Activated naive CD8-positive, alpha-beta T cell treated with anti-CD3 and anti-CD28 coated beads, Interleukin-2, amount 10 ng/mL, durations not matched to agents 7 days and 5 days (primary cell): ENCODE results near the gene RUVBL2. TPM values are rescaled to one million over a fixed set of nuclear protein-coding genes. Genes with fewer than 3 reads are reported as not detected.

Source experiments
- ATAC-seq: fragments of 150-1000 bp; cut with Tn5 transposase; one replicate; pipeline ENCODE4 v1.10.0; 2021; ENCODE audit warnings: low read depth, moderate library complexity
- POLR2A ChIA-PET: fragments of 350-600 bp; sonication (Branson Sonifier 250); formaldehyde crosslinking; loops from one replicate; lab custom pipeline; 2021; ENCODE audit warnings: antibody characterized with exemption; lab: Charles Lee
- DNase-seq: peaks from one replicate; pipeline ENCODE4 v3.0.0; 2021
- H3K27ac Mint-ChIP-seq: one replicate; pipeline ENCODE4 v1.8.0; 2022; ENCODE audit warnings: mild to moderate bottlenecking, mixed read lengths
- H3K27me3 Mint-ChIP-seq: one replicate; pipeline ENCODE4 v1.8.0; 2022; ENCODE audit warnings: mild to moderate bottlenecking, moderate library complexity, mixed read lengths
- H3K36me3 Mint-ChIP-seq: one replicate; pipeline ENCODE4 v1.8.0; 2021; ENCODE audit warnings: mild to moderate bottlenecking, mixed read lengths
- H3K4me1 Mint-ChIP-seq: one replicate; pipeline ENCODE4 v1.8.0; 2021; ENCODE audit warnings: mixed read lengths
- H3K4me3 Mint-ChIP-seq: one replicate; pipeline ENCODE4 v1.8.0; 2022; ENCODE audit warnings: mild to moderate bottlenecking, moderate library complexity, mixed read lengths
- H3K9me3 Mint-ChIP-seq: one replicate; pipeline ENCODE4 v1.8.0; 2021; ENCODE audit warnings: mixed read lengths
- total RNA-seq, 2 experiments: library from RNA; stranded (reverse); gene quantifications; one replicate each; pipeline ENCODE4 v1.2.3, GENCODE V29; 2021

Gene RUVBL2
- total RNA-seq, 2 experiments from 2014 or later, result 71.3 to 76.1 TPM

DNA sequence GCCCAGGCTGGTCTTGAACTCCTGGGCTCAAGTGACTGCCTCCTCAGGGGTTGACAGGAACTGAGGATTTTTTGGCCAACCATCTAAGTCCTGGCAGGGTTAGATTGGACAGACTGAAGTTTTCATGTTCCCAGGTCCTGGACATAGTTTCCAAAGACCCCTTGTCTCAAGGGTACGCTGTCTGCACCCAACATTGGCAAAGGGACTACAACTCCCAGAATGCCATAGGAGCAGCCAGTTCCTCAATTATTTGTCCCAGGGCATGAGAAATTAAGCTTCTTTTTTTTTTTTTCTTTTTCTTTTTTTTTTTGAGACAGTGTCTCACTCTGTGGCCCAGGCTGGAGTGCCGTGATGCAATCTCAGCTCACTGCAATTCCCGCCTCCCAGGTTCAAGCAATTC lies 7.5 kb upstream of the RUVBL2 start:
- POLR2A ChIA-PET, result no interaction called here
- Mint-ChIP-seq H3K27ac (no peak overlapping the region), H3K36me3 (peaks cover 24% of the 10 kb centered on the region), H3K9me3 (no peaks in the 10 kb centered on the region), H3K4me3 (no peak overlapping the region), H3K27me3 (no peaks in the 10 kb centered on the region), H3K4me1 (peaks cover 9% of the 10 kb centered on the region)
- ATAC-seq (no peak), DNase-seq (no peak)

DNA sequence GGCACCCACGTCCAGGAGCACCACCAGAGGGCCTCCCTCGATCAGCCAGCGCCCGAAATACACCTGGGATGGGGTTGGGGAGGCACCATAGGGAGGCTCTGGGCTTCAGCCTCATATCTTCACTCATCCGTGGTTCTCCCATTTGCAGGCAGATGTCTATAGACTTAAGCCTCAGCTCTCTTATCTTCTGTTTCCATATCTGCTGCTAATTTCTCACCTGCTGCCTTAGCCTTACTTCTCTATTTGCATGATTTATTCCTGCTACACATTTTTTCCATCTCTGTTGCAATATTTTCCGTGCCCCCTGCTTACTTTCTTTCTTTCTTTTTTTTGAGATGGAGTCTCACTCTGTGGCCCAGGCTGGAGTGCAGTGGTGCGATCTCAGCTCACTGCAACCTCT lies 6.4 kb upstream of the RUVBL2 start:
- H3K4me3 Mint-ChIP-seq, result no peak overlapping the region
- ATAC-seq, result no peak
- H3K36me3 Mint-ChIP-seq, result peaks cover 22% of the 10 kb centered on the region
- DNase-seq, result no peak
- H3K4me1 Mint-ChIP-seq, result peaks cover 13% of the 10 kb centered on the region
- H3K27ac Mint-ChIP-seq, result peak overlapping the region; percentile 44
- POLR2A ChIA-PET, result no interaction called here
- no peaks in the 10 kb centered on the region for H3K27me3 Mint-ChIP-seq
- H3K9me3 Mint-ChIP-seq, result no peaks in the 10 kb centered on the region

DNA sequence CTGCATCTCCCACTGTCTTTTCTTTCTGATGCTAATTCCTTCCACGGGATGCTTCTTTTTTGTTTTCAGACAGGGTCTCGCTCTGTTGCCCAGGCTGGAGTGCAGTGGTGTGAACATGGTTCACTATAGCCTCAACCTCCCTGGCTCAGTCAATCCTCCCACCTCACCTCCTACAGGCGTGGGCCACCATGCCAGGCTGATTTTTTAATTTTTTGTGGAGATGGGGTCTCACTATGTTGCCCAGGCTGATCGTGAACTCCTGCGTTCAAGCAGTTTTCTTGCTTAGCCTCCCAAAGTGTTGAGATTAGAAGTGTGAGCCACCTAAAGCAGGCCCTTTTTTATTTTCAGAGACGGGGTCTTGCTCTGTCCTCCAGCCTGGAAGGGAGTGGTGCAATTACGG lies 5.4 kb upstream of the RUVBL2 start:
- ATAC-seq, result no peak
- POLR2A ChIA-PET, result no interaction called here

DNA sequence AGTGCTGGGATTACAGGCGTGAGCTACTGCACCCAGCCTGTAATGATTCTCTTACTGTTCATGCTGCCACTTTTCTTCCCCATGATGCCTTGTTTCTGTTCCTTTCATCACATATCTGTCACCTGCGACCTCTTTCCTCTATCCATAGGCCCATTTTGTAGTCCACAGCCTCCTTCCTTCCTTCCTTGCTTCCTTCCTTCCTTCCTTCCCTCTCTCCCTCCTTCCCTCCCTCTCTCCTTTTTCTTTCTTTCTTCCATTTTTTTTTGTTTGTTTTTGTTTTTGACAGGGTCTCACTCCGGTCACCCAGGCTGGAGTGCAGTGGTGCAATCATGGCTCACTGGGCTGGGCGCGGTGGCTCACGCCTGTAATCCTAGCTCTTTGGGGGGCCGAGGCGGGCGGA lies 4.8 kb upstream of the RUVBL2 start:
- POLR2A ChIA-PET, result no interaction called here
- H3K4me1 Mint-ChIP-seq, result peaks cover 16% of the 10 kb centered on the region

More for the DNA sequence above, 5.4 kb upstream of the RUVBL2 start:
- peaks cover 20% of the 10 kb centered on the region for H3K36me3 Mint-ChIP-seq
- H3K27ac Mint-ChIP-seq, result no peak overlapping the region
- H3K4me3 Mint-ChIP-seq, result no peak overlapping the region
- no peaks in the 10 kb centered on the region for H3K27me3 Mint-ChIP-seq
- no peaks in the 10 kb centered on the region for H3K9me3 Mint-ChIP-seq
- H3K4me1 Mint-ChIP-seq, result peaks cover 14% of the 10 kb centered on the region
- DNase-seq, result no peak

DNA sequence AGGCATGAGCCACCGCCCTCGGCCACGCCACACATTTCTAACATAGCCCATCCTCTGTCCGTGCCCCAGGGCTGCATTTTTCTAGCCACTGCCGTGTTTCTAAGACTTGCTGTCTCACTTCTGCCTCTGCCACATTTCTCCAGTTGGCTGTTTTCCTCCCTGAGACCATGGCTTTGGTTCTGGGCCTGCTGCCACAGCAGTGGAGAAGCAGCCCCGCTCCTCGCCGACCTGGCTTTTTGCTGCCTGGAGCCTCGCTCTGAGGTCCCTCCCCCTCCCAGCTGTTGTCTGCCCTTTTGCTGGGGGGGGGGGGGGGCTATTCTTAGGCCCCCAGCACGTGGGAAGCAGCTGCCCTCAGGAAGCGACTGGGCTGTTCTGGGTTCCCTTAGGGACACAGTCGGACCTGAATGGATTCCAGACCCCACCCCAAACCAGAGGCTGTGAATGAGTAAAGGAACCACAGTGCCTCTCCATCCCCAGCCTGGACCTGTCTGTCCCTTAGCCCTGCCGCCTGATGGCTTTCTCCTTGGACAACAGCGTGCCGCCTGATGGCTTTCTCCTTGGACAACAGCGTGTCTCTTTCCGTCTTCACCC lies 3.9 kb upstream of the RUVBL2 start:
- ATAC-seq, result no peak
- no peak for DNase-seq
- POLR2A ChIA-PET, result no interaction called here
- Mint-ChIP-seq H3K27ac (peak overlapping the region; percentile 17), H3K9me3 (no peaks in the 10 kb centered on the region), H3K36me3 (peaks cover 20% of the 10 kb centered on the region), H3K4me3 (no peak overlapping the region), H3K4me1 (peaks cover 20% of the 10 kb centered on the region), H3K27me3 (no peaks in the 10 kb centered on the region)

More for the DNA sequence above, 4.8 kb upstream of the RUVBL2 start:
- H3K9me3 Mint-ChIP-seq, result no peaks in the 10 kb centered on the region
- H3K4me3 Mint-ChIP-seq, result no peak overlapping the region
- H3K27me3 Mint-ChIP-seq, result no peaks in the 10 kb centered on the region
- H3K27ac Mint-ChIP-seq, result no peak overlapping the region
- DNase-seq (no peak), ATAC-seq (no peak)
- H3K36me3 Mint-ChIP-seq, result peaks cover 20% of the 10 kb centered on the region

DNA sequence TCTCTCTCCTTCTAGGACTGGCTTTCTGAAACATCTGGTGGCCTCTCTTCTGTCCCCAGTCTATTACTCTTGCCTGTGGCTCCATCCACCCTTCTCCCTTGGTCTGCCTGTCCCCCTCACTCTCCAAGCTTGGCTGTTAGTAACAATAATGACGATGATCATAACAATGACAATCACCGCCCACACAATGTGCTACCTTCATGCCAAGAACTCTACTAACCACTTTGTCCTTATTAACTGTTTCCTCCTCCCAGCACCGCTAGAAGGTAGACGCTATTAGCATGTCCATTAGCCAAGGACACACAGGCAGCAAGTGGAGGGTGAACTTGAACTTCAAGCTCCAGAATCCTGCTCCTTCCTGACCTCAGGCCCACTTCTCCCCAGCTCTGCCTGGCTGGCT lies 3.3 kb upstream of the RUVBL2 start:
- ATAC-seq (no peak), DNase-seq (no peak)
- Mint-ChIP-seq H3K27me3 (no peaks in the 10 kb centered on the region), H3K27ac (peak overlapping the region; percentile 17), H3K4me1 (peaks cover 26% of the 10 kb centered on the region), H3K36me3 (peaks cover 19% of the 10 kb centered on the region), H3K9me3 (no peaks in the 10 kb centered on the region), H3K4me3 (no peak overlapping the region)
- POLR2A ChIA-PET, result no interaction called here

DNA sequence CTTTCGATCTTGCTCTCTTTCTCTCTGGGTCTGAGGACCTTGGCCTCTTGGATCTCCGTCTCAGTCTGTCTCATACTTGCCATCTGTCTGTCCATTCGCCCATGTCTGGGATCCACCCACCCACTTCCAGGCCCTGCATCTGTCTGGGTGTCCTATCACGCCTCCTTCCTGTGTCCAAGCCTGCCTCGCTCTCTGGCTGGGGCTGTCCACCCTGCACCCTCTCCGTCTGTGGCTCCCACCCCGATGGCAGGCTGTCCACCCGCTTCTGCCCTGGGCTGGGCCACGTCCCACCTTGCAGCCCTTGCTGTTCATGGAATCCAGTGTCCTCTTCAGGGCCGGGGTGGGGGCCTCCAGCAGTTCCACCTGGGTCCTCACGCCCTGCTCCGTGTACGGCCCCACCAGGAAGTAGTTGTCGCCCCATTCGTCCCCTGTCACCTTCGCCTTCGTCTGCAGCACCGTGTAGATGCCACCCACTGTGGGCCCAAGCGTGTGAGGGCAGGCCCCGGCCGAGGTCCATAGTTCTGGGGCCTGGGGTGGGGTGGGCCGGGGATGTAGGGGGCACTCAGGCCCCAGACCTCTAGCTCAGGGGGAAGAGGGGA lies 2.6 kb upstream of the RUVBL2 start:
- H3K27ac Mint-ChIP-seq, result no peak overlapping the region
- DNase-seq (no peak), ATAC-seq (no peak)
- no peak overlapping the region for H3K4me3 Mint-ChIP-seq
- POLR2A ChIA-PET, result no interaction called here
- H3K36me3 Mint-ChIP-seq, result peaks cover 18% of the 10 kb centered on the region
- no peaks in the 10 kb centered on the region for H3K9me3 Mint-ChIP-seq
- no peaks in the 10 kb centered on the region for H3K27me3 Mint-ChIP-seq
- peaks cover 27% of the 10 kb centered on the region for H3K4me1 Mint-ChIP-seq

DNA sequence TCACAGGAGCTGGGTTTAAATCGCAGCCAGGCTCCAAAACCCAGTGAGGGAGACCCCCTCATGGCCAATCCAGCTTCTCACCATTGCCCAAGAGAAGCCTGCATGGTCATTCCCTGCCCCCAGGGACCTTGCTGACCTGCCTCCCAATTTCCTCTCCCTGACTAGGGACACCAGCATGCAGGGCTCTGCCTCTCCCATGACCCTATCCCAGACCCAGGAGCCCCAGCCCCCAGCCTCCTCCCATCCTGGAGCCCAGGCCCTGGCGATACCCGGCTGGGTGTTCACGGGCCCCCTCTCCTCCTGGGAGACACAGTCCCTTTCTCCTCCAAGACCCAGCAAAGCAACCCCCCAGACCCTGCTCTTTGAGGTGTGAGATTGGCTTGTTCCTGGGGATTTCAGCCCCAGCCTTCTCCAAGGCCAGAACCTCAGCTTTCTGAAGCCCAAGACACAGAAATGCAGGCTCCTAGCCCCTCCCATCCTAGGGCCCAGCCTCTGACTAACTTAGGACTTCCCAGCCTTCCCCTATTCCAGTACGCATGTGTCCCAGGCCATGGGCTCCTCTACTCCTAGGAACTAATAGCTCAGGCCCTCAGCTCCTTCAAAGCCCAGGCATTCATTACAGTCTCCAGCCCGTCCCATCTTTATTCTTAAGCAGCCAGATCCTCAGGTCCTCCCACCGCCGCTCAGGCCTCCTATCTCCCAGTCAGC lies 1.7 kb upstream of the RUVBL2 start:
- Mint-ChIP-seq H3K9me3 (no peaks in the 10 kb centered on the region), H3K27me3 (no peaks in the 10 kb centered on the region), H3K36me3 (peaks cover 18% of the 10 kb centered on the region), H3K4me3 (peak overlapping the region; percentile 92), H3K27ac (peak overlapping the region; percentile 98), H3K4me1 (peaks cover 28% of the 10 kb centered on the region)
- DNase-seq (no peak), ATAC-seq (no peak)
- POLR2A ChIA-PET, result interaction anchor here (0.6 to 2.8 kb wide), 5 partner anchors 8 to 32 kb away, joined by 3 to 21 read pairs (median 14); partner anchors contain the start of gene FTL

DNA sequence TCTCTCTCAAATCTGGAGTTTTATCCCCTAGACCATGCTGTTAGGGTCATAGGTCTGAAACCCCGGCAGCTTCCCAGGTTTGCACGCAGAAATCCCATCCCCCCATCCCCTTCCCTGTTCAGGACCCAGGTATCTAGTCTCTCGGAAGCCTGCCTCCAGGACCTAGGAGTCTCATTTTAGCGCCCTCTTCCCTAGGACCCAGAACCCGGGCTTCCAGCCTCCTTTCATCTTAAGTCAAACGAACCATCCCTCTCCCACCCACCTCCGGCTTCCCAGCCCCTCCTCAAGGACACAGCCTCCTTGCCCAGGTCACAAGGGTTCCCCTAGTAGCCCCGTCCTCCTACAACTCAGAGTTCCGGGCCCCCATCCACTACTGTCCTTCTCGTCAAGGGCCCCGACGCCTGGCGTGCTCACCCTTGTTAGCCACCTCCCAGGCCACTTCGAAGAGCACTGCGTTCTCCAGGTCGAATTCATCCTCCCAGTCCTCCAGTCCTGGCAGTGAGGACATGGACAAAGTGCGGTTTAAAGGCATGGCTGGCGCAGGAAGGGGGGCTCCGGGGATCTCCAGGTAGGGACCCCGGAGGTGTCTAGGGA lies 1.0 kb upstream of the RUVBL2 start:
- DNase-seq (no peak), ATAC-seq (no peak)
- Mint-ChIP-seq H3K4me3 (peak overlapping the region; percentile 92), H3K4me1 (peaks cover 28% of the 10 kb centered on the region), H3K36me3 (peaks cover 15% of the 10 kb centered on the region), H3K9me3 (no peaks in the 10 kb centered on the region), H3K27me3 (no peaks in the 10 kb centered on the region), H3K27ac (peak overlapping the region; percentile 98)
- POLR2A ChIA-PET, result interaction anchor here (0.6 to 2.8 kb wide), 18 partner anchors 8 to 648 kb away, joined by 3 to 21 read pairs (median 6); partner anchors contain the start of genes CD37, FTL, NUCB1 and PPP1R15A

DNA sequence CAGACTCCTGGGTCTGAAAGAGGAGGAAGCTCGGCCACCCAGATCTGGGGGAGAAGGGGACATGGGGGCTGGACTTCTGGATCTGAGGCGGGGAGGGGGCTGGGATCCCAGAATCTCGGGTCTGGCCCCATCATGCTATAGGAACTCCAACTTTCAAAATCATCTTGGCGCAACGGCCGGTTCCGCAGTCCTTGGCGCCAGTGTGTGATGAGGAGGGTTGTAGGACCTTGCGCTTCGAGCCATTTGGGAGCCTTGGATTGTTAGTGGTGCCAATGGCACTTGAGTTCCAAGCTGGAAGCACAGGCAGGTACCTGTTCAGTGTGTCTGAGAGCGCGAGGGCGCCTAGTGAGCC lies 324 bp downstream of the RUVBL2 start:
- Mint-ChIP-seq H3K4me1 (peaks cover 26% of the 10 kb centered on the region), H3K27me3 (no peaks in the 10 kb centered on the region), H3K9me3 (no peaks in the 10 kb centered on the region), H3K4me3 (peak overlapping the region; percentile 92), H3K36me3 (peaks cover 7% of the 10 kb centered on the region), H3K27ac (peak overlapping the region; percentile 98)
- DNase-seq (no peak), ATAC-seq (no peak)
- POLR2A ChIA-PET, result interaction anchor here (0.6 to 2.8 kb wide), 19 partner anchors 10 to 375 kb away, joined by 3 to 21 read pairs (median 6); partner anchors contain the start of genes BAX, BCAT2, CD37 and FTL

DNA sequence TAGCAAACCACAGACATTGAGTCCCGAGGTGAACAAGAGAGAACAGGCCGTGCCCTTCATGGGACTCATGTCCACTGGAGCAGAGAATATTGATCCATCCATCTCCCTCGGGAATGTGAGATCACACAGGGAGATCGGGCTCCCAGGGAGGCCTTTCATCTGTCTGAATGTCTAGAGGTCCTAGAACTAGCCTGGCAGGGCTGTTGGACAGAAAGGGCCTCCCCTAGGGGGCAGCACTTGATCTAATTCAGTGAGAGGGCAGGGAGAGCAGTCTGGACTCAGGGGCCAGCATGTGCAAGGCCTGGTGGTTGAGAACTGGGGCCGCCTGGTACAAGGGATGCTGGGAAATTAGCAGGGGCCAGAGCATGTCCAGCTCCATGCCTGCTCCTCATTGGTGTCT lies 4.3 kb downstream of the RUVBL2 start:
- Mint-ChIP-seq H3K27ac (no peak overlapping the region), H3K4me1 (peaks cover 24% of the 10 kb centered on the region), H3K36me3 (peaks cover 2% of the 10 kb centered on the region), H3K4me3 (no peak overlapping the region), H3K27me3 (no peaks in the 10 kb centered on the region), H3K9me3 (no peaks in the 10 kb centered on the region)
- DNase-seq (peak; percentile 64), ATAC-seq (no peak)
- POLR2A ChIA-PET, result interaction anchor here (0.9 kb wide), 1 partner anchor 97 kb away, joined by 3 read pairs; no protein-coding TSS in a partner anchor

DNA sequence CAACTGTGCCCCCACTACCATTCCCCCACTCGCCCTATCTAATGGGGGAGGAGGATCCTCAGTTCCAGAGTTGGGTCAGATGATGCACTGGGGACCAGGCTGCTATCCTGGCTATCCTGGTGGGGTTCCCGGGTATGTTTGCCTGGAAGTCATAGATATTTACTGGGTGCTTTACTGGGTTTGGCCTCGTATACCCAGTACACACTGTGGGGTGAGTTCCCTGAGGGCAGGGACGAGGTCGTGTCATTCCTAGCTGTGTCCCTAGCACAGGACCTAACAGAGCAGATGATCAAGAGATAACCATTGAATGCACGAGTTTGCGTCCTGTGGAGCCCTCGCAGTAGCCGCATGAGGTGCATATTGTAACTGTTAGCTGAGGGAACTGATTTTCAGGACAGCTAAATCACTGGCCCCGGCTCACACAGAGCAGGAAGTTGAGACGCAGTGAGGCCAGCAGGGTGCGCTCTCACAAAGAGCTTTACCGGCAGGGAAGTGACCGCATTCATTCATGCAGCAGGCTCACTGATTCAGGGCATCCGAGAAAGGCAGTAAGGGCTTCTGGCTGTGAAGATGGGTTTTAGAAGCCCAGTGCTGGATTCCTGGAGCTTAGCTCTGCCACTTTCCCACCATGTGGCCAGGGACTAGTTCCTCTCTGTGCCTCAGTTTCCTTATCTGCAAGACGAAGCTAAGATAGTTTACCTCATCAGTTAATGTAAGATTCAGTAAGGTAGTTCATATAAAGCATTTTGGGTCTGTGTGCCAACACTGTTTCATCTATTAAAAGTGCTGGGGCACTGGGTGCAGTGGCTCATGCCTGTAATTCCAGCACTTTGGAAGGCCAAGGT lies 6.0 kb downstream of the RUVBL2 start:
- Mint-ChIP-seq H3K4me1 (peaks cover 19% of the 10 kb centered on the region), H3K9me3 (no peaks in the 10 kb centered on the region), H3K4me3 (no peak overlapping the region), H3K27ac (no peak overlapping the region), H3K36me3 (no peaks in the 10 kb centered on the region), H3K27me3 (no peaks in the 10 kb centered on the region)
- ATAC-seq (peak; percentile 83), DNase-seq (peak; percentile 71)
- POLR2A ChIA-PET, result no interaction called here
